Aorta (tissue), 5 donors: ENCODE measurements around the gene HACD1. TPM values are rescaled to one million over a fixed set of nuclear protein-coding genes. Genes with fewer than 3 reads are reported as not detected.
A peak's percentile ranks its signal among the peaks of the same experiment; 100 is the strongest.
"Not testable (repeated sequence)": the region's sequence is repeated elsewhere in the genome, so short reads cannot be mapped to it uniquely, and the experiment has no call there.

Experiments
- ATAC-seq: fragments of 200-7000 bp; cut with Tn5 transposase; one replicate; pipeline ENCODE4 v1.9.1; 2022; ENCODE audit warnings: moderate library complexity; ENCODE audit not compliant: low FRiP score
- DNase-seq, 2 donors: peaks; one replicate each; pipeline ENCODE4 v3.0.0-alpha.2; 2020
- H3K27ac ChIP-seq, 2 donors: one replicate each; pipeline ENCODE4 v1.5.1; 2013; ENCODE audit warnings: low read length in 2 of 2, mild to moderate bottlenecking in 2 of 2, moderate library complexity in 2 of 2, control low read depth in 1 of 2, inconsistent platforms in 1 of 2, low read depth in 1 of 2
- H3K27me3 ChIP-seq, 2 donors: one replicate each; pipeline ENCODE4 v1.6.1; 2013; ENCODE audit warnings: control low read depth in 1 of 2, low read length in 1 of 2, mild to moderate bottlenecking in 1 of 2, moderate library complexity in 1 of 2; ENCODE audit not compliant: insufficient read depth in 2 of 2, control insufficient read depth in 1 of 2
- H3K36me3 ChIP-seq, 2 donors: one replicate each; pipeline ENCODE4 v1.6.1; 2013; ENCODE audit warnings: control low read depth in 1 of 2, low read length in 1 of 2, mild to moderate bottlenecking in 1 of 2; ENCODE audit not compliant: insufficient read depth in 2 of 2, control insufficient read depth in 1 of 2
- H3K4me1 ChIP-seq, 2 donors: one replicate each; pipeline ENCODE4 v1.6.1; 2013; ENCODE audit warnings: low read length in 2 of 2, control low read depth in 1 of 2, mild to moderate bottlenecking in 1 of 2, moderate library complexity in 1 of 2; ENCODE audit not compliant: insufficient read depth in 2 of 2, control insufficient read depth in 1 of 2
- H3K4me3 ChIP-seq, 2 donors: one replicate each; pipeline ENCODE4 v1.5.1; 2013; ENCODE audit warnings: low read length in 2 of 2, control low read depth in 1 of 2, mild to moderate bottlenecking in 1 of 2
- H3K9me3 ChIP-seq: one replicate; pipeline ENCODE4 v1.6.1; 2013; ENCODE audit warnings: mild to moderate bottlenecking, low read length; ENCODE audit not compliant: control insufficient read depth
- WGBS, 2 donors: extraction: QIAGEN DNeasy Blood & Tissue Kit; methylation state at CpG; one replicate each; pipeline ENCODE4 v1.1.7; 2013; 5-methylcytosine and 5-hydroxymethylcytosine counted together
- intact Hi-C, 2 donors: fragments of 100-400 bp; cut with DNase I; formaldehyde crosslinking; loops; one replicate each; pipeline versions ENCODE4 v1.14.2 to v1.15.0; 2022
- polyA plus RNA-seq, 2 donors: library from polyadenylated mRNA; stranded (reverse); fragments of 200-250 nt; gene quantifications; one replicate each; pipeline ENCODE4 v1.2.3, GENCODE V29; 2013
- total RNA-seq, 2 donors: library from RNA; stranded (reverse); fragmentation: NEBNext Ultra II Directional; extraction: Animal tissue kit (Norgen Biotek cat#: 25700); gene quantifications; one replicate each; pipeline ENCODE4 v1.2.1, GENCODE V29; 2021
- donor health status: healthy with polysubstance abuse.
- donor health status: Bipolar disorder and iron deficiency.
- donor health status: DM: no; HTN: no; CAD: no.
- donor health status: DM: no; HTN: no; CAD: no.
- donor health status: DM: yes; HTN: yes; CAD: no.

The HACD1 gene
- total and polyA plus RNA-seq, 4 donors, result 38.6 to 103 (median 45.9) TPM

GRCh38 chr10:17632590-17632989 lies 15.4 kb upstream of the HACD1 start:
- ATAC-seq, H3K36me3 ChIP-seq, H3K27ac ChIP-seq, H3K4me1 ChIP-seq, intact Hi-C loops, DNase-seq, H3K4me3 ChIP-seq, H3K9me3 ChIP-seq, H3K27me3 ChIP-seq: not testable (repeated sequence)
- WGBS, 2 donors, result 82 to 90% methylated on average over 8 of the region's 8 CpGs

- H3K27me3 ChIP-seq, result no peaks in the 10 kb centered on the region
- no peaks in the 10 kb centered on the region for H3K9me3 ChIP-seq
- 54 to 65% methylated on average over 1 of the region's 1 CpG for WGBS, 2 donors
- no peak for DNase-seq
- ATAC-seq, result no peak
- intact Hi-C loops, result no loop called here
- no peak overlapping the region for H3K4me3 ChIP-seq
- no peaks in the 10 kb centered on the region for H3K4me1 ChIP-seq
- no peaks in the 10 kb centered on the region for H3K36me3 ChIP-seq
- H3K27ac ChIP-seq, result no peak overlapping the region
Measured at GRCh38 chr10:17626656-17627055, 9.5 kb upstream of the HACD1 start.

GRCh38 chr10:17624996-17625395 lies 7.8 kb upstream of the HACD1 start:
- ATAC-seq, result no peak
- no peak for DNase-seq
- Histone ChIP-seq H3K36me3 (no peaks in the 10 kb centered on the region), H3K4me1 (no peaks in the 10 kb centered on the region), H3K4me3 (no peak overlapping the region), H3K9me3 (no peaks in the 10 kb centered on the region), H3K27ac (no peak overlapping the region), H3K27me3 (no peaks in the 10 kb centered on the region)
- WGBS, 2 donors, result 53 to 59% methylated on average over 3 of the region's 3 CpGs
- intact Hi-C loops, result no loop called here

GRCh38 chr10:17622061-17622460 lies 4.9 kb upstream of the HACD1 start:
- no peak overlapping the region for H3K27ac ChIP-seq
- H3K36me3 ChIP-seq, result no peaks in the 10 kb centered on the region
- no peak overlapping the region for H3K4me3 ChIP-seq
- DNase-seq (no peak), ATAC-seq (no peak)
- no peaks in the 10 kb centered on the region for H3K27me3 ChIP-seq
- H3K4me1 ChIP-seq, result no peaks in the 10 kb centered on the region
- no peaks in the 10 kb centered on the region for H3K9me3 ChIP-seq
- WGBS, 2 donors, result 65 to 70% methylated on average over 8 of the region's 8 CpGs
- intact Hi-C loops, result no loop called here

- Histone ChIP-seq H3K4me3 (peak overlapping the region; percentile 86 to 94), H3K36me3 (no peaks in the 10 kb centered on the region), H3K27ac (peak overlapping the region; percentile 85 to 97), H3K9me3 (no peaks in the 10 kb centered on the region), H3K4me1 (peaks cover 0 to 5% of the 10 kb centered on the region in 2 donors), H3K27me3 (no peaks in the 10 kb centered on the region)
- ATAC-seq (peak; percentile 90), DNase-seq (peak; percentile 86 to 95)
- intact Hi-C loops, result loop anchor here (1.0 to 10.0 kb wide), 2 partner anchors 28 to 48 kb away; partner anchors contain the start of gene STAM (in 1 of the 2)
- 1% methylated on average over 29 to 48 of the region's 48 CpGs for WGBS, 2 donors
Measured at GRCh38 chr10:17616403-17617030, 657 bp downstream of the HACD1 start.

- no peak for DNase-seq
- no peaks in the 10 kb centered on the region for H3K9me3 ChIP-seq
- peaks cover 0 to 5% of the 10 kb centered on the region in 2 donors for H3K4me1 ChIP-seq
- WGBS, 2 donors, result 92 to 95% methylated on average over 13 of the region's 13 CpGs
- ATAC-seq, result no peak
- H3K4me3 ChIP-seq, result no peak overlapping the region
- H3K36me3 ChIP-seq, result no peaks in the 10 kb centered on the region
- no peak overlapping the region for H3K27ac ChIP-seq
- H3K27me3 ChIP-seq, result no peaks in the 10 kb centered on the region
- intact Hi-C loops, result loop anchor here (2.0 to 10.0 kb wide), 2 partner anchors 55 to 131 kb away; no protein-coding TSS in a partner anchor
Measured at GRCh38 chr10:17609523-17610079, 7.6 kb downstream of the HACD1 start.

GRCh38 chr10:17607603-17608332 lies 9.4 kb downstream of the HACD1 start:
- Histone ChIP-seq H3K4me3 (no peak overlapping the region), H3K27ac (no peak overlapping the region), H3K9me3 (no peaks in the 10 kb centered on the region), H3K27me3 (no peaks in the 10 kb centered on the region), H3K36me3 (no peaks in the 10 kb centered on the region), H3K4me1 (no peaks in the 10 kb centered on the region)
- ATAC-seq (peak; percentile 88), DNase-seq (no peak)
- WGBS, 2 donors, result 55 to 56% methylated on average over 9 of the region's 9 CpGs
- intact Hi-C loops, result loop anchor here (2.0 kb wide), 2 partner anchors 133 to 137 kb away; no protein-coding TSS in a partner anchor

GRCh38 chr10:17607060-17607459 lies 10.1 kb downstream of the HACD1 start:
- H3K4me1 ChIP-seq, result no peaks in the 10 kb centered on the region
- DNase-seq, result no peak
- H3K4me3 ChIP-seq, result no peak overlapping the region
- H3K27ac ChIP-seq, result no peak overlapping the region
- H3K9me3 ChIP-seq, result no peaks in the 10 kb centered on the region
- no peaks in the 10 kb centered on the region for H3K27me3 ChIP-seq
- WGBS, 2 donors, result 47 to 55% methylated on average over 2 of the region's 2 CpGs
- ATAC-seq, result no peak
- intact Hi-C loops, result loop anchor here in 1 of 2 donors (2.0 kb wide), 1 partner anchor 138 kb away; no protein-coding TSS in a partner anchor
- H3K36me3 ChIP-seq, result no peaks in the 10 kb centered on the region
